ENCODE measurements around the gene CMTM6.
"Not testable (repeated sequence)": the region's sequence is repeated elsewhere in the genome, so short reads cannot be mapped to it uniquely, and the experiment has no call there.

The CMTM6 gene

DNA sequence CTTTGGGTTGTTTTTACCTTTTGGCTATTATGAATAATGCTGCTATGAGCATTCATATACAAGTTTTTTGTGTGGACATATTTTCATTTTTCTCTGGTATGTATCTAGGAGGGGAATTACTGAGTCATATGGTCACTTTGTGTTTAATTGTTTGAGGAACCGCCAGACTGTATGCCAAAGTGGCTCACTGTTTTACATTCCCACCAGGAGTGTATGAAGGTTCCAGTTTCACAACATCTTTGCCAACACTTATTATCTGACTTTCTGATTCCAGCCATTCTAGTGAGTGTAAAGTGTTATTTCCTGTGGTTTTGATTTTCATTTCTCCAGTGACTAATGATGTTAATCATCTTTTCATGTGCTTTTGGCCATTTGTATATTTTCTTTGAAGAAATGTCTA, 59.2 kb downstream of the CMTM6 start:
- DNase-seq (ENCODE audit: low spot score): no peak

DNA sequence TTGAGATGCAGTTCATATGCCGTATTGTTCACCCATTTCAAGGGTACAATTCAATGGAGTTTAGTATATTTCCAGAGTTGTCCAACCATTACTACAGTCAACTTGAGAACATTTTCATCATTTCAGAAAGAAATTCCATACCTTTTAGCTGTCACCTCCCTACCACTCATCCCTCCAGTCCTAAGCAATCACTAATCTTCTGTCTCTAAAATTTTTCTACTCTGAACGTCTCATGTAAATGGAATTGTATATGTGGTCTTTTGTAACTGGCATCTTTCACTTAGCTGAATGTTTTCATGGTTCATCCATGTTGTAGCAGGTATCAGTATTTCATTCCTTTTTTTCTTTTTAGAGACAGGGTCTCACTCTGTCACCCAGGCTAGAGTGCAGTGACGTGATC, 59.9 kb downstream of the CMTM6 start:
- no peak for DNase-seq (ENCODE audit: low spot score)

GRCh38 chr3:32440611-32441350, 61.9 kb downstream of the CMTM6 start:
- DNase-seq (ENCODE audit: low spot score): no peak

GRCh38 chr3:32439421-32439820, 63.2 kb downstream of the CMTM6 start:
- DNase-seq (ENCODE audit: low spot score): not testable (repeated sequence)

DNA sequence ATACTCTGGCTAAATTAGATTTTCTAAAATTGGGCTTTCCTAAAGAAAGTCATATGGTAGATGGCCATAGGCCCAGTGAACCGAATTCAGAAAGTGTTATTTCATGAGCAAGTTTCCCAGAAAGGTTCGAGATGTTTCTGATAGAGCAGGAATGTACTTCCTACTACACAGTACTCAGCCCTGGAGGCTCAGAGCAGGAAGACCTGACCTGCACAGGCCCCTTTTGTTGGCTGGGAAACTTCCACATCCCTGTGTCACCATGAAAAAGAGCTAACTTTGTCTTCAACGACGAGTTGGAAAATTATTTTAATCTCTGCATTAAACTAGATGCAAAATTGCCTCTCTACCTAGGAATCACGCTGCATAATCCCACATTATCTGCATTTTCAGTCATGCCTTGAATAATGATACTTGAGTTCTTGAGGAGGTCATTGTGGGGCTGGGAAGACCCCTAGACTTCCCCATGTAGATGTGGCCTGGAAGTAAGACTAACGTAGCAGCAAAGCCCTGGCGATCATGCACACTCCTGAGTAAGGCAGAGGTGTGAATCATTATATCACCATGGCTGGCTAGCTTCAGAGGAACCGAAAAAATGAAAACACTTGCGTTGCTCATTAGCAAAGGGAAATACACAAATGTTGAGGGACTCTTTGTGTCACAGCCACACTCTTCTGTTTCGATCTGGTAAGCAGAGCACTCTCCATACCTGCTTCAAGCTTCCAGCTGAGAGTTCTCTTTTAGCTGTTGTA, 63.9 kb downstream of the CMTM6 start:
- DNase-seq (ENCODE audit: low spot score): no peak

- no peak for DNase-seq (ENCODE audit: low spot score)
Measured at GRCh38 chr3:32437896-32438295, 64.8 kb downstream of the CMTM6 start.

DNA sequence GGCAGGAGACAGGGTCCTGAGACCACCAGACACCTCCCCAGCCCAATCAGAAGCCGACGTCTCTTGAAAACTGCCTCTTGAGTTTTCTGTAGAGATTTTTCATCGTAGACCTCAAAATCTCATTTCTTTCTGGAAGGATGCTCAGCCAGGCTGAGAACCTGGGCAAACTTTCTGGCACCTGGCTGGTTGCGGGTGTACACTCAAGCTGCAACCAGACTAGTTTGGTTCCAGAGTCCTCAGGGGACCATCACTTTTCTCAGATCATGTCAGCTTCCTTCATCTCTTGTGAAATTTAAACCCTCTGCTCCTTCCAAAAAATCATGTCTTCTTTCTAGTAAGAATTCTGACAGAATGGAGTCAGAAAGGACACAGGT, 65.8 kb downstream of the CMTM6 start:
- DNase-seq (ENCODE audit: low spot score): no peak

DNA sequence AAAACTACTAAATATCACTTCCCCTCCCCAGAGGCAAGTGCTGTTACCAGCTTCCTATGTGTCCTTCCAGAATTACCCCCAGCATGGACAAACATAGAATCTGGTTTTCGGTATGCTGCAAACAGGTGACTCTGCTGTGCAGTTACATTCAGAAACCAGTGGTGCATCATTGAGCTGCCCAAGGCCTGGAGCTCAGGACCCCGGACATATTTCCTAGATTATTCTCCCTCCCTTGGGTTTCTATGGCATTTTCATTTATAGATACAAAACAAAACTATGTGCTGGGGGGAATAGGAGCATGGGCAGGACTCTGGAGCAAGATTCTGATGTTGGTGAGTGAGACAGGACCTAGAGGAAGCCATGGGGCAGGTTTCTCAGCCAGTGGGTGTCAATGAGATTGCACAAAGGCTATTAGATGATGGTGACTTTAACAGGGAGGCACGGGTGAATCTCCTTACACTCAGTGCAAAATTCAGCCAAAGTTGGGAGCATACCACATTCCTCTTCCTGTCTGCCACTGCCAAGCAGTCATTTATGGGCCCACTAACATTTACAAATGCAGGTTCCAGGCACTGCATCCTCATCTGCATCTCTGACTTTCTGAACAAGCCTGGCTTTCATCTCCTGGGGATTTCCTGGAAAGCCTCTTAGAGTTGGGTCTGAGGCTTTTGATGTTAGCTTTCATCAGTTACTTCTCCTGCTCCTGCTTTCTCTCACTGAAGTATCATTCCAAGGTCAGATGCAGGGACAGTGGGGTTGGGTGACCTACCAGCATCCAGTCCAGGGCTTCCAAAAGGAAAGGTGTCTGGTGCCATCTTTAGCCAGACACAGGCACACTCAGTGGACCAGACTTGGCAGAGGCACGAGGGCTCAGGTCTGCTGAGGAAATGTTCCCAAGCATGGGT, 66.5 kb downstream of the CMTM6 start:
- DNase-seq (ENCODE audit: low spot score): no peak

- no peak for DNase-seq (ENCODE audit: low spot score)
Measured at GRCh38 chr3:32434206-32434605, 68.4 kb downstream of the CMTM6 start.

- no peak for DNase-seq (ENCODE audit: low spot score)
Measured at GRCh38 chr3:32432711-32433530, 69.7 kb downstream of the CMTM6 start.

- no peak for DNase-seq (ENCODE audit: low spot score)
Measured at GRCh38 chr3:32432045-32432710, 70.5 kb downstream of the CMTM6 start.

- no peak for DNase-seq (ENCODE audit: low spot score)
Measured at GRCh38 chr3:32431481-32431880, 71.2 kb downstream of the CMTM6 start.
